Stomach (tissue), 9 donors: ENCODE measurements around the gene LRRN3. TPM values are rescaled to one million over a fixed set of nuclear protein-coding genes. Genes with fewer than 3 reads are reported as not detected.
"Not testable (repeated sequence)": the region's sequence is repeated elsewhere in the genome, so short reads cannot be mapped to it uniquely, and the experiment has no call there.

Experiments used
- DNase-seq, 2 donors: peaks; one replicate each; pipeline versions ENCODE4 v3.0.0 to v3.0.0-alpha.2; 2013 to 2019
- H3K27ac ChIP-seq, 5 donors: fragments of 200-600 bp in 4 of 5; sonication (generic) in 4 of 5; one replicate each; pipeline ENCODE4 v1.5.1; 2013 to 2019; ENCODE audit warnings: mild to moderate bottlenecking in 1 of 5, moderate library complexity in 1 of 5
- H3K27me3 ChIP-seq, 3 donors: fragments of 200-600 bp; sonication (generic); one replicate each; pipeline ENCODE4 v1.5.1; 2017 to 2019; ENCODE audit warnings: mixed run types in 1 of 3
- H3K36me3 ChIP-seq, 4 donors: fragments of 200-600 bp; sonication (generic); 1 replicate in 3 of 4; 2 replicates in 1 of 4; pipeline ENCODE4 v1.5.1; 2016 to 2019
- H3K4me1 ChIP-seq, 4 donors: fragments of 200-600 bp; sonication (generic); one replicate each; pipeline ENCODE4 v1.5.1; 2016 to 2019
- H3K4me3 ChIP-seq, 4 donors: fragments of 200-600 bp; sonication (generic) in 3 of 4; one replicate each; pipeline ENCODE4 v1.5.1; 2016 to 2019; ENCODE audit warnings: mild to moderate bottlenecking in 1 of 4
- H3K9me3 ChIP-seq, 4 donors: fragments of 200-600 bp; sonication (generic); one replicate each; pipeline ENCODE4 v1.5.1; 2016 to 2019
- CTCF ChIP-seq, 7 experiments: fragments of 450-650 bp in 4 of 7; fragments of 200-600 bp in 3 of 7; sonication (generic) in 3 of 7; IDR thresholded peaks; one replicate each; pipeline ENCODE4 v1.5.1; 2016 to 2019; ENCODE audit warnings: antibody characterized with exemption in 7 of 7, control low read depth in 2 of 7, mild to moderate bottlenecking in 1 of 7
- EP300 ChIP-seq: sonication (generic); formaldehyde crosslinking; IDR thresholded peaks from one replicate; pipeline ENCODE4 v1.6.1; 2017; ENCODE audit warnings: antibody characterized with exemption
- POLR2A ChIP-seq, 4 donors: fragments of 450-650 bp; IDR thresholded peaks; one replicate each; pipeline ENCODE4 v1.6.1; 2016; ENCODE audit warnings: antibody characterized with exemption in 4 of 4, control low read depth in 2 of 4, mild to moderate bottlenecking in 1 of 4, moderate library complexity in 1 of 4
- POLR2AphosphoS5 ChIP-seq, 3 donors: sonication (generic); formaldehyde crosslinking; IDR thresholded peaks; one replicate each; pipeline ENCODE4 v1.6.1; 2016; ENCODE audit warnings: antibody characterized with exemption in 3 of 3
- WGBS, 5 donors: extraction: QIAGEN DNeasy Blood & Tissue Kit in 3 of 5; methylation state at CpG; one replicate each; pipeline versions ENCODE4 v1.1.5 to v1.1.7; 2013 to 2018; 5-methylcytosine and 5-hydroxymethylcytosine counted together
- intact Hi-C: fragments of 100-400 bp; cut with DNase I; formaldehyde crosslinking; loops from one replicate; pipeline ENCODE4 v1.15.1; 2023; ENCODE audit warnings: low total_unique reads
- polyA plus RNA-seq, 3 donors: library from polyadenylated mRNA; stranded (reverse); fragments of 200-250 nt; gene quantifications; one replicate each; pipeline ENCODE4 v1.2.3, GENCODE V29; 2013
- total RNA-seq, 5 donors: library from RNA; depleted of rRNA; stranded (reverse); fragments of >200 nt; gene quantifications; one replicate each; pipeline versions ENCODE4 v1.1.0 to v1.2.3, GENCODE V29; 2014 to 2016
- donor health status: healthy with polysubstance abuse.
- donor health status: Bipolar disorder and iron deficiency.
- donor health status: healthy.

LRRN3 gene
- total and polyA plus RNA-seq, 8 donors: 0.33 to 4.4 (median 0.61) TPM; not detected in 5

- H3K4me3 ChIP-seq: no peak overlapping the region
- H3K27ac ChIP-seq: no peak overlapping the region
- H3K4me1 ChIP-seq: peaks cover 0 to 4% (median 0%) of the 10 kb centered on the region in 4 donors
- DNase-seq: no peak
- intact Hi-C loops: no loop called here
- no peaks in the 10 kb centered on the region for H3K36me3 ChIP-seq
- no peaks in the 10 kb centered on the region for H3K9me3 ChIP-seq
- H3K27me3 ChIP-seq: no peaks in the 10 kb centered on the region
- TF ChIP-seq POLR2A (IDR thresholded peaks at IDR 0.05) (no peak), CTCF (IDR thresholded peaks at IDR 0.05) (no peak), EP300 (no peak), POLR2AphosphoS5 (IDR thresholded peaks at IDR 0.05) (no peak)
Observed at GRCh38 chr7:111071556-111071955, 19.4 kb upstream of the LRRN3 start.

GRCh38 chr7:111072658-111073057 is 18.3 kb upstream of the LRRN3 start:
- H3K4me3 ChIP-seq, H3K27ac ChIP-seq, H3K27me3 ChIP-seq, H3K9me3 ChIP-seq, H3K4me1 ChIP-seq, DNase-seq, intact Hi-C loops, H3K36me3 ChIP-seq: not testable (repeated sequence)
- 90 to 96% (median 95%) methylated on average over 9 of the region's 9 CpGs for WGBS, 5 donors

GRCh38 chr7:111074071-111074747 is 16.7 kb upstream of the LRRN3 start:
- Histone ChIP-seq H3K36me3 (no peaks in the 10 kb centered on the region), H3K4me3 (no peak overlapping the region), H3K9me3 (no peaks in the 10 kb centered on the region), H3K4me1 (peaks cover 0 to 4% (median 0%) of the 10 kb centered on the region in 4 donors), H3K27ac (no peak overlapping the region), H3K27me3 (no peaks in the 10 kb centered on the region)
- WGBS, 5 donors: 66 to 87% (median 75%) methylated on average over 3 of the region's 3 CpGs
- TF ChIP-seq CTCF (IDR thresholded peaks at IDR 0.05): no peak
- intact Hi-C loops: no loop called here
- peak in 1 of 2 donors; percentile 11 for DNase-seq

GRCh38 chr7:111074748-111075146 is 16.2 kb upstream of the LRRN3 start:
- no peak overlapping the region for H3K27ac ChIP-seq
- no peaks in the 10 kb centered on the region for H3K27me3 ChIP-seq
- H3K9me3 ChIP-seq: no peaks in the 10 kb centered on the region
- peaks cover 0 to 4% (median 0%) of the 10 kb centered on the region in 4 donors for H3K4me1 ChIP-seq
- 27 to 45% (median 44%) methylated on average over 6 of the region's 6 CpGs for WGBS, 5 donors
- H3K4me3 ChIP-seq: no peak overlapping the region
- TF ChIP-seq EP300 (no peak), POLR2A (IDR thresholded peaks at IDR 0.05) (no peak), POLR2AphosphoS5 (IDR thresholded peaks at IDR 0.05) (no peak), CTCF (IDR thresholded peaks at IDR 0.05) (no peak)
- intact Hi-C loops: no loop called here
- no peak for DNase-seq
- H3K36me3 ChIP-seq: no peaks in the 10 kb centered on the region

GRCh38 chr7:111075498-111075897 is 15.4 kb upstream of the LRRN3 start:
- Histone ChIP-seq H3K27me3 (no peaks in the 10 kb centered on the region), H3K4me1 (peaks cover 0 to 4% (median 0%) of the 10 kb centered on the region in 4 donors), H3K4me3 (no peak overlapping the region), H3K27ac (no peak overlapping the region), H3K36me3 (no peaks in the 10 kb centered on the region), H3K9me3 (no peaks in the 10 kb centered on the region)
- 89 to 93% (median 91%) methylated on average over 5 of the region's 5 CpGs for WGBS, 5 donors
- intact Hi-C loops: no loop called here
- DNase-seq: no peak
- TF ChIP-seq CTCF (IDR thresholded peaks at IDR 0.05) (no peak), POLR2A (IDR thresholded peaks at IDR 0.05) (no peak), POLR2AphosphoS5 (IDR thresholded peaks at IDR 0.05) (no peak), EP300 (no peak)
